Spleen (tissue), 11 donors: ENCODE data around the gene PRR15. TPM values are rescaled to one million over a fixed set of nuclear protein-coding genes. Genes with fewer than 3 reads are reported as not detected.

Experiments used
- DNase-seq: peaks from one replicate; pipeline ENCODE4 v3.0.0-alpha.2; 2020
- H3K27ac ChIP-seq, 8 donors: fragments of 200-600 bp; sonication (generic) in 7 of 8; 1 replicate in 4 of 8; 2 replicates in 4 of 8; pipeline versions ENCODE4 v1.5.0 to v1.8.0; 2016 to 2021; ENCODE audit warnings: inconsistent platforms in 4 of 8, mild to moderate bottlenecking in 4 of 8, moderate library complexity in 1 of 8
- H3K27me3 ChIP-seq, 7 donors: fragments of 200-600 bp; sonication (generic) in 6 of 7; replicated peaks in 1 of 7; 1 replicate in 4 of 7; 2 replicates in 3 of 7; pipeline versions ENCODE4 v1.5.0 to v1.8.0; 2016 to 2021; ENCODE audit warnings: inconsistent platforms in 3 of 7, mild to moderate bottlenecking in 1 of 7
- H3K36me3 ChIP-seq, 6 donors: fragments of 200-600 bp; sonication (generic) in 5 of 6; 1 replicate in 4 of 6; 2 replicates in 2 of 6; pipeline versions ENCODE4 v1.5.0 to v1.8.0; 2016 to 2021; ENCODE audit warnings: inconsistent platforms in 2 of 6
- H3K4me1 ChIP-seq, 6 donors: fragments of 200-600 bp; sonication (generic) in 5 of 6; 1 replicate in 3 of 6; 2 replicates in 3 of 6; pipeline versions ENCODE4 v1.5.0 to v1.8.0; 2016 to 2021; ENCODE audit warnings: inconsistent platforms in 3 of 6
- H3K4me3 ChIP-seq, 8 donors: fragments of 200-600 bp; sonication (generic) in 7 of 8; 1 replicate in 4 of 8; 2 replicates in 4 of 8; pipeline versions ENCODE4 v1.5.0 to v1.8.0; 2016 to 2021; ENCODE audit warnings: inconsistent platforms in 4 of 8, mild to moderate bottlenecking in 4 of 8, moderate library complexity in 2 of 8
- H3K9me3 ChIP-seq, 8 donors: fragments of 200-600 bp; sonication (generic) in 7 of 8; 1 replicate in 4 of 8; 2 replicates in 4 of 8; pipeline versions ENCODE4 v1.5.0 to v1.8.0; 2016 to 2021; ENCODE audit warnings: inconsistent platforms in 4 of 8
- CTCF ChIP-seq, 11 experiments: fragments of 200-600 bp in 7 of 11; fragments of 450-650 bp in 4 of 11; sonication (generic) in 4 of 11; IDR thresholded peaks in 8 of 11; conservative IDR thresholded peaks in 3 of 11; 1 replicate in 7 of 11; 2 replicates in 4 of 11; pipeline versions ENCODE4 v1.4.0 to v1.8.0; 2016 to 2021; ENCODE audit warnings: antibody characterized with exemption in 11 of 11, inconsistent platforms in 4 of 11, mild to moderate bottlenecking in 1 of 11
- POLR2A ChIP-seq, 3 donors: fragments of 450-650 bp; IDR thresholded peaks; one replicate each; pipeline ENCODE4 v1.5.1; 2017; ENCODE audit warnings: antibody characterized with exemption in 3 of 3, mild to moderate bottlenecking in 1 of 3
- POLR2AphosphoS5 ChIP-seq, 3 donors: sonication (generic); formaldehyde crosslinking; IDR thresholded peaks; one replicate each; pipeline ENCODE4 v1.5.1; 2017; ENCODE audit warnings: antibody characterized with exemption in 3 of 3
- WGBS, 5 donors: extraction: QIAGEN DNeasy Blood & Tissue Kit in 3 of 5; methylation state at CpG; one replicate each; pipeline versions ENCODE4 v1.1.5 to v1.1.7; 2013 to 2018; 5-methylcytosine and 5-hydroxymethylcytosine counted together
- intact Hi-C: fragments of 100-400 bp; cut with DNase I; formaldehyde crosslinking; loops from one replicate; pipeline ENCODE4 v1.15.0; 2023; ENCODE audit warnings: low total_unique reads
- polyA plus RNA-seq, 3 donors: library from polyadenylated mRNA; stranded (reverse); fragments of 200-250 nt; gene quantifications; one replicate each; pipeline ENCODE4 v1.2.1, GENCODE V29; 2013
- total RNA-seq, 7 donors: library from RNA; depleted of rRNA in 3 of 7; stranded (reverse); fragments of >200 nt in 3 of 7; fragmentation: NEBNext Ultra II Directional in 4 of 7; extraction: Animal tissue kit (Norgen Biotek cat#: 25700) in 4 of 7; gene quantifications; one replicate each; pipeline versions ENCODE4 v1.1.0 to v1.2.1, GENCODE V29; 2016 to 2021
- donor health status: healthy with polysubstance abuse.
- donor health status: DM: no; HTN: no; CAD: no; lungs with moderate emphysema.
- donor health status: DM: no; HTN: no; CAD: no.
- donor health status: Bipolar disorder and iron deficiency.
- donor health status: healthy.
- donor health status: DM: no; HTN: no; CAD: no.
- donor health status: DM: yes; HTN: yes; CAD: no.

The PRR15 gene
- total and polyA plus RNA-seq, 10 donors = 0.06 to 0.11 TPM; not detected in 8

GRCh38 chr7:29567174-29567573 lies 3.5 kb downstream of the PRR15 start:
- no peak for DNase-seq
- no peak for TF ChIP-seq POLR2AphosphoS5 (IDR thresholded peaks at IDR 0.05)
- no peak for TF ChIP-seq POLR2A (IDR thresholded peaks at IDR 0.05)
- no peak for TF ChIP-seq CTCF (IDR thresholded peaks at IDR 0.05 in 8 of 11, conservative IDR thresholded peaks at IDR 0.05 in 3 of 11)
- Histone ChIP-seq H3K4me1 (peaks cover 23 to 47% (median 42%) of the 10 kb centered on the region in 6 donors), H3K4me3 (no peak overlapping the region), H3K27me3 (peaks cover 7 to 84% (median 54%) of the 10 kb centered on the region in 7 donors), H3K36me3 (no peaks in the 10 kb centered on the region), H3K27ac (no peak overlapping the region), H3K9me3 (no peaks in the 10 kb centered on the region)
- WGBS, 5 donors = 85 to 98% (median 87%) methylated on average over 2 of the region's 2 CpGs
- intact Hi-C loops = no loop called here

GRCh38 chr7:29569648-29570047 lies 6.0 kb downstream of the PRR15 start:
- no peak for DNase-seq
- no peaks in the 10 kb centered on the region for H3K36me3 ChIP-seq
- peaks cover 3 to 59% (median 30%) of the 10 kb centered on the region in 7 donors for H3K27me3 ChIP-seq
- intact Hi-C loops = no loop called here
- H3K4me1 ChIP-seq = peaks cover 10 to 23% (median 22%) of the 10 kb centered on the region in 6 donors
- 49 to 67% (median 58%) methylated on average over 6 of the region's 6 CpGs for WGBS, 5 donors
- no peak overlapping the region for H3K4me3 ChIP-seq
- no peak for TF ChIP-seq CTCF (IDR thresholded peaks at IDR 0.05 in 8 of 11, conservative IDR thresholded peaks at IDR 0.05 in 3 of 11)
- no peak for TF ChIP-seq POLR2AphosphoS5 (IDR thresholded peaks at IDR 0.05)
- TF ChIP-seq POLR2A (IDR thresholded peaks at IDR 0.05) = no peak
- no peak overlapping the region for H3K27ac ChIP-seq
- H3K9me3 ChIP-seq = no peaks in the 10 kb centered on the region

GRCh38 chr7:29572558-29572957 lies 8.9 kb downstream of the PRR15 start:
- Histone ChIP-seq H3K27me3 (peaks cover 0 to 30% (median 1%) of the 10 kb centered on the region in 7 donors), H3K36me3 (no peaks in the 10 kb centered on the region), H3K27ac (no peak overlapping the region), H3K4me3 (no peak overlapping the region), H3K9me3 (peaks cover 0 to 16% (median 11%) of the 10 kb centered on the region in 8 donors), H3K4me1 (no peaks in the 10 kb centered on the region)
- no peak for DNase-seq
- TF ChIP-seq POLR2AphosphoS5 (IDR thresholded peaks at IDR 0.05) = no peak
- no peak for TF ChIP-seq CTCF (IDR thresholded peaks at IDR 0.05 in 8 of 11, conservative IDR thresholded peaks at IDR 0.05 in 3 of 11)
- TF ChIP-seq POLR2A (IDR thresholded peaks at IDR 0.05) = no peak
- 85 to 97% (median 94%) methylated on average over 2 of the region's 2 CpGs for WGBS, 5 donors
- intact Hi-C loops = no loop called here

- 62 to 72% (median 65%) methylated on average over 3 of the region's 3 CpGs for WGBS, 5 donors
- H3K9me3 ChIP-seq = peaks cover 0 to 27% (median 20%) of the 10 kb centered on the region in 8 donors
- no peak for TF ChIP-seq CTCF (IDR thresholded peaks at IDR 0.05 in 8 of 11, conservative IDR thresholded peaks at IDR 0.05 in 3 of 11)
- TF ChIP-seq POLR2AphosphoS5 (IDR thresholded peaks at IDR 0.05) = no peak
- TF ChIP-seq POLR2A (IDR thresholded peaks at IDR 0.05) = no peak
- DNase-seq = no peak
- no peaks in the 10 kb centered on the region for H3K36me3 ChIP-seq
- intact Hi-C loops = no loop called here
- H3K4me3 ChIP-seq = no peak overlapping the region
- no peaks in the 10 kb centered on the region for H3K4me1 ChIP-seq
- peaks cover 0 to 20% (median 0%) of the 10 kb centered on the region in 7 donors for H3K27me3 ChIP-seq
- H3K27ac ChIP-seq = no peak overlapping the region
Measured at GRCh38 chr7:29573567-29573966, 9.9 kb downstream of the PRR15 start.
